GM12864 (cell line): ENCODE data around the gene HNRNPK.

ENCODE experiments used
- DNase-seq: peaks from one replicate; pipeline ENCODE4 v3.0.0-alpha.2; 2011; ENCODE audit warnings: low read depth
- H3K4me3 ChIP-seq: 2 replicates; pipeline ENCODE4 v1.5.1; 2011; ENCODE audit warnings: mild to moderate bottlenecking, low read depth, low read length, control low read depth
- CTCF ChIP-seq: IDR thresholded peaks from 2 replicates; pipeline ENCODE4 v1.5.1; 2011; ENCODE audit warnings: low read depth, mild to moderate bottlenecking, moderate library complexity, low read length, control low read depth, inconsistent platforms; ENCODE audit errors: missing control alignments

The HNRNPK gene

GRCh38 chr9:83920927-83921707 is 58.9 kb downstream of the HNRNPK start, which contains the start of gene KIF27:
Gene KIF27 (minus strand): TSS chr9:83921432. CDS start chr9:83915591, 5,841 bp downstream.
- peak; percentile 31 for TF ChIP-seq CTCF
- H3K4me3 ChIP-seq, result peak within 1 kb of the TSS; percentile 66
- DNase-seq, result peak; percentile 86

- DNase-seq, result no peak
- H3K4me3 ChIP-seq, result peak overlapping the region; percentile 66
- TF ChIP-seq CTCF, result peak; percentile 33
Measured at GRCh38 chr9:83920469-83920926, 59.5 kb downstream of the HNRNPK start.

GRCh38 chr9:83919111-83919510 is 60.9 kb downstream of the HNRNPK start:
- no peak for DNase-seq
- no peak for TF ChIP-seq CTCF
- no peak overlapping the region for H3K4me3 ChIP-seq
